ENCODE results near the gene CUBN. TPM values are rescaled to one million over a fixed set of nuclear protein-coding genes. Genes with fewer than 3 reads are reported as not detected.

The CUBN gene
- total and polyA plus RNA-seq, 12 donors: 0.41 to 9.3 (median 1.3) TPM

GRCh38 chr10:17086865-17087367 is 42.7 kb downstream of the CUBN start:
- no peaks in the 10 kb centered on the region for H3K27me3 ChIP-seq
- no peak for DNase-seq
- no peaks in the 10 kb centered on the region for H3K36me3 ChIP-seq (replicated peaks in 1 of 2)
- no peaks in the 10 kb centered on the region for H3K4me1 ChIP-seq (replicated peaks in 1 of 2)
- WGBS, 4 donors: 90 to 97% (median 95%) methylated on average over 3 of the region's 3 CpGs
- TF ChIP-seq CTCF (IDR thresholded peaks at IDR 0.05) (no peak), POLR2A (IDR thresholded peaks at IDR 0.05) (no peak)
- no peak overlapping the region for H3K4me3 ChIP-seq
- no peaks in the 10 kb centered on the region for H3K9me3 ChIP-seq (replicated peaks in 1 of 3)
- no peak overlapping the region for H3K27ac ChIP-seq
- intact Hi-C loops (cut with DNase I): no loop called here

GRCh38 chr10:17085011-17085725 is 44.4 kb downstream of the CUBN start:
- Histone ChIP-seq H3K36me3 (replicated peaks in 1 of 2) (no peaks in the 10 kb centered on the region), H3K4me1 (replicated peaks in 1 of 2) (no peaks in the 10 kb centered on the region), H3K4me3 (no peak overlapping the region), H3K9me3 (replicated peaks in 1 of 3) (no peaks in the 10 kb centered on the region), H3K27me3 (no peaks in the 10 kb centered on the region), H3K27ac (no peak overlapping the region)
- intact Hi-C loops (cut with DNase I): no loop called here
- DNase-seq: no peak
- no peak for TF ChIP-seq CTCF (IDR thresholded peaks at IDR 0.05)
- 68 to 78% (median 76%) methylated on average over 4 of the region's 4 CpGs for WGBS, 4 donors

DNA sequence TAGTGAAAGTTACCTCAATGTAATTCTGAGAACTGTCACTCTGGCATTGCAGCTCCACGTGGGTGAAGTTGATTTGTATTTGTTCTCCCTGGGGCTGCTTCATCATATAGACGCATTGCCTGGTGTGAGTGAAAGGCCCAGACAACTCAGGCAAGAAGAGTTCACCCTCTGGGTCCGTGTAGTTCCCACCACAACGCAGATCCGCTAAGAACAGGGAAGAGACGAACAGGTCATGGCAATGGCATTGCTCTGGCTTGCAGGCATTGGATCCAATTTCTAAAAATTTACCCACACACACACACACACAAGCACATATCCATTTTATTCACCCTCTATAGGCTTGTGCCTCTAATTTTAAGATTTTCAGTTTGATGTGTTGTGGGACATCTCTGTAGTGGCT is 45.4 kb downstream of the CUBN start:
- WGBS, 4 donors: 92 to 94% (median 93%) methylated on average over 6 of the region's 6 CpGs

GRCh38 chr10:17081431-17081830 is 48.2 kb downstream of the CUBN start:
- TF ChIP-seq CTCF (IDR thresholded peaks at IDR 0.05) (no peak), POLR2A (IDR thresholded peaks at IDR 0.05) (no peak)
- Histone ChIP-seq H3K27me3 (no peaks in the 10 kb centered on the region), H3K36me3 (replicated peaks in 1 of 2) (no peaks in the 10 kb centered on the region), H3K4me3 (no peak overlapping the region), H3K9me3 (replicated peaks in 1 of 3) (no peaks in the 10 kb centered on the region), H3K27ac (no peak overlapping the region), H3K4me1 (replicated peaks in 1 of 2) (no peaks in the 10 kb centered on the region)
- no peak for DNase-seq
- WGBS, 4 donors: 84 to 92% (median 87%) methylated on average over 2 of the region's 2 CpGs
- intact Hi-C loops (cut with DNase I): no loop called here

More for the DNA sequence above, 45.4 kb downstream of the CUBN start:
- H3K4me1 ChIP-seq (replicated peaks in 1 of 2): no peaks in the 10 kb centered on the region
- H3K4me3 ChIP-seq: no peak overlapping the region
- TF ChIP-seq POLR2A (IDR thresholded peaks at IDR 0.05) (no peak), CTCF (IDR thresholded peaks at IDR 0.05) (no peak)
- H3K27me3 ChIP-seq: no peaks in the 10 kb centered on the region
- no peaks in the 10 kb centered on the region for H3K36me3 ChIP-seq (replicated peaks in 1 of 2)
- no peaks in the 10 kb centered on the region for H3K9me3 ChIP-seq (replicated peaks in 1 of 3)
- no peak overlapping the region for H3K27ac ChIP-seq
- intact Hi-C loops (cut with DNase I): no loop called here
- no peak for DNase-seq
